H1 (cell line): ENCODE data around the gene GLP1R.

Experiments
- BCL11A ChIP-seq, 2 experiments: IDR thresholded peaks; one replicate each; pipeline ENCODE4 v1.6.1; 2011; ENCODE audit warnings: low read depth in 2 of 2, low read length in 2 of 2, mild to moderate bottlenecking in 2 of 2
- CEBPB ChIP-seq: IDR thresholded peaks from 2 replicates; pipeline ENCODE4 v1.6.1; 2012; ENCODE audit warnings: low read depth, low read length
- CREB1 ChIP-seq: IDR thresholded peaks from 2 replicates; pipeline ENCODE4 v1.6.1; 2012; ENCODE audit warnings: inconsistent platforms
- CTCF ChIP-seq, 3 experiments: IDR thresholded peaks; 1 replicate in 2 of 3; 2 replicates in 1 of 3; pipeline versions ENCODE4 v1.5.1 to v1.6.1; 2011; ENCODE audit warnings: low read length in 3 of 3, mild to moderate bottlenecking in 3 of 3, inconsistent platforms in 2 of 3, low read depth in 1 of 3, moderate library complexity in 1 of 3; ENCODE audit not compliant: insufficient read depth in 1 of 3; ENCODE audit errors: control extremely low read depth in 1 of 3
- EP300 ChIP-seq, 2 experiments: IDR thresholded peaks; 1 replicate in 1 of 2; 2 replicates in 1 of 2; pipeline ENCODE4 v1.6.1; 2011 to 2012; ENCODE audit warnings: low read depth in 2 of 2, low read length in 2 of 2, mild to moderate bottlenecking in 2 of 2, borderline replicate concordance in 1 of 2, inconsistent platforms in 1 of 2, moderate library complexity in 1 of 2
- GTF2F1 ChIP-seq: IDR thresholded peaks from 2 replicates; pipeline ENCODE4 v1.6.1; 2012; ENCODE audit warnings: low read depth, low read length, improper control_type of control experiment, borderline replicate concordance
- KDM1A ChIP-seq: fragments of 200-600, 300-600 bp; sonication (generic); IDR thresholded peaks from 2 replicates; pipeline ENCODE4 v1.7.1; 2016; ENCODE audit warnings: mild to moderate bottlenecking, low read length, borderline replicate concordance
- MAX ChIP-seq: IDR thresholded peaks from 2 replicates; pipeline ENCODE4 v1.6.1; 2012; ENCODE audit warnings: inconsistent platforms
- POLR2A ChIP-seq, 2 experiments: IDR thresholded peaks; 1 replicate in 1 of 2; 2 replicates in 1 of 2; pipeline ENCODE4 v1.6.1; 2011; ENCODE audit warnings: low read depth in 2 of 2, low read length in 2 of 2, mild to moderate bottlenecking in 2 of 2; ENCODE audit errors: control extremely low read depth in 1 of 2
- POLR2AphosphoS5 ChIP-seq: IDR thresholded peaks from 2 replicates; pipeline ENCODE4 v1.6.1; 2011; ENCODE audit warnings: low read depth, low read length
- RAD21 ChIP-seq, 2 experiments: IDR thresholded peaks in 1 of 2; conservative IDR thresholded peaks in 1 of 2; 2 replicates each; pipeline ENCODE4 v1.6.1; 2011; ENCODE audit warnings: low read depth in 2 of 2, low read length in 2 of 2, improper control_type of control experiment in 1 of 2, inconsistent platforms in 1 of 2, mild to moderate bottlenecking in 1 of 2, moderate library complexity in 1 of 2
- SIN3A ChIP-seq, 2 experiments: IDR thresholded peaks in 1 of 2; conservative IDR thresholded peaks in 1 of 2; 2 replicates each; pipeline ENCODE4 v1.6.1; 2011 to 2012; ENCODE audit warnings: low read length in 2 of 2, improper control_type of control experiment in 1 of 2, low read depth in 1 of 2, mild to moderate bottlenecking in 1 of 2
- TAF1 ChIP-seq: IDR thresholded peaks from 2 replicates; pipeline ENCODE4 v1.6.1; 2011; ENCODE audit warnings: mild to moderate bottlenecking, low read depth, low read length
- YY1 ChIP-seq: IDR thresholded peaks from 2 replicates; pipeline ENCODE4 v1.6.1; 2011; ENCODE audit warnings: low read depth, mild to moderate bottlenecking, low read length

GRCh38 chr6:39124114-39124513 is 75.5 kb downstream of the GLP1R start:
- TF ChIP-seq POLR2A (IDR thresholded peaks at IDR 0.05; ENCODE audit: control extremely low read depth in 1 of 2, low read depth in 2 of 2, low read length in 2 of 2): no peak
- TF ChIP-seq EP300 (IDR thresholded peaks at IDR 0.05; ENCODE audit: borderline replicate concordance in 1 of 2, low read depth in 2 of 2, low read length in 2 of 2): no peak
- no peak for TF ChIP-seq CTCF (IDR thresholded peaks at IDR 0.05; ENCODE audit: control extremely low read depth in 1 of 3, insufficient read depth in 1 of 3, low read depth in 1 of 3, low read length in 3 of 3)
- no peak for TF ChIP-seq TAF1
- no peak for TF ChIP-seq YY1
- no peak for TF ChIP-seq POLR2AphosphoS5
- TF ChIP-seq GTF2F1: no peak
- no peak for TF ChIP-seq MAX
- no peak for TF ChIP-seq CREB1
- TF ChIP-seq SIN3A (conservative IDR thresholded peaks at IDR 0.05 in 1 of 2, IDR thresholded peaks at IDR 0.05 in 1 of 2; ENCODE audit: low read depth in 1 of 2, low read length in 2 of 2): no peak
- TF ChIP-seq KDM1A: no peak
- TF ChIP-seq BCL11A (IDR thresholded peaks at IDR 0.05; ENCODE audit: low read depth in 2 of 2, low read length in 2 of 2): no peak
- TF ChIP-seq RAD21 (IDR thresholded peaks at IDR 0.05 in 1 of 2, conservative IDR thresholded peaks at IDR 0.05 in 1 of 2; ENCODE audit: low read depth in 2 of 2, low read length in 2 of 2): no peak
- TF ChIP-seq CEBPB: no peak
